Inflammatory macrophage (primary cell): ENCODE data around the gene VWCE.

ENCODE experiments used
- DNase-seq, 2 donors: peaks; one replicate each; pipeline ENCODE4 v3.0.0-alpha.2; 2020 to 2022

VWCE gene

GRCh38 chr11:61327669-61328071 is 32.6 kb upstream of the VWCE start:
- no peak for DNase-seq

DNA sequence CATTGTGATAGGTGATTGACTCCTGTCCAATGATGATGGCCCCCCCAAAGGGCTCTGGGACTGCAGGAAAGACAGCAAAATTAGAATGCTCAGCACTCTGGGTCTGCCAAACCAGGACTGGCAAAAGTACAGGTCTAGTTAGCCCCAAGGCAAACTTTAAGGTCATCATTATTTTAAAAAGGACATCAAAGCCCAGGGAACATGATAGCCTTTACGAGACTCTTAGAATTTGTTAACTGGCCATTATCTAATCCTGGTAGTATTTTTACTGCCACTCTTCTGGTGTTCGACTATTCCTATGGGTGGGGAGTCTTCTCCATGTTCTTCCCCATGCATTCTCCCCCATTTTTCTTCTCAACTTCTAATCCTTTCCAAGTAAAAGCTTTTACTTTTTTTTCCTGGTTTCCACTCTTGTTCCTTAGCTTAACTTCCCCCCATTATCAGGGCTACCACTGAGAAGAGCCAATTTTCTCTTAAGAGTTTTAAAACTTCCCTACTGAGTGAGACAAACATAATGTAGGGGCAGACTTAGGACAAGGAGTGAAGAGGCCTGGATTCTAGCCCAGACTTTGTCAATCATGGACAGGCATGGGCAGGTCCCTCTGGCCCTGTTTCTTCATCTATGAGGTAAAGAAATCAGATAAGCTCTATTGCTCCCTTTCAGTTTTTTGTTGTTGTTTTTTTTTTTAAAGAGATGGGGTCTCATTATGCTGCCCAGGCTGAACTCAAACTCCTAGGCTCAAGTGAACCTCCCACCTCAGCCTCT is 30.7 kb upstream of the VWCE start:
- no peak for DNase-seq

DNA sequence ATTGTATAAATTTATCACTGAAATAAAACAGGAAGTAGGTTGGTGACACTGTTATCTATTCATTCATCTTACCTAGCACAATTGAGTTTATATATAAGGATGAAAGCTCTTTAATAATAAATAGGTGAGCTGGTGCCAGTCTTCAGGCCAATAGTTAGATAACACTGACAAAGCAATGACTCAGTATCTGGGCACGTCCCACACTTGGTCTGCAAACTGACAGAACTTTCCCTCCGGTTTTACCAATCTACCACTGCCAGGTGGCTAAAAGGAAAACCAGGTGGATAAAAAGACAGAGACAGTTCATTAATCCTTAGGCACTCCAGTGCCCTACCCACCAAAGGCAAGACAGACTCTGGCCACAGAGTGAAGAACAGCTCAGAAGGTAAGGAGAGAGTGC is 20.1 kb upstream of the VWCE start:
- DNase-seq: no peak

GRCh38 chr11:61310749-61311148 is 15.6 kb upstream of the VWCE start:
- DNase-seq: no peak

- no peak for DNase-seq
Observed at GRCh38 chr11:61309739-61310138, 14.6 kb upstream of the VWCE start.

GRCh38 chr11:61309141-61309540 is 14.0 kb upstream of the VWCE start:
- DNase-seq: no peak

- no peak for DNase-seq
Observed at GRCh38 chr11:61307354-61307753, 12.2 kb upstream of the VWCE start.

DNA sequence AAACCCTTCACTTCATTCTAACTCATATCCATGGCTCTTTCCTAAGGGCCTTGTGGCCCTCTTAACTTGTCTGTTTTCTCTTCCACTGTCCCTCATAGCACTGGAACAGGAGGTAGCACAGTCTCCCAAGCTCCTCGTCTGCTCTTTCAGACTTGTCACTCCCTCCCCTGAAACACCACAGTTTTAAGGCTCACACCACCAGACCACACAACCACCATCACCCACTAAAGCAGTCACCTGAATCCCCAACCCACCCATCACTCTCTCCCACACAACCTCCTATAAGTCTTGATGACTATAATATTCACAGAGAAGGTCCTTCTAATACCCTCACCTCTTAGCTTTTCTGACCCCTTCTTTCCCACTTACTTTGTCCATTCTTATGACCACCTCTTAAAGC is 11.1 kb upstream of the VWCE start:
- no peak for DNase-seq

- DNase-seq: no peak
Observed at GRCh38 chr11:61305417-61305816, 10.3 kb upstream of the VWCE start.

- no peak for DNase-seq
Observed at GRCh38 chr11:61303725-61304124, 8.6 kb upstream of the VWCE start.

GRCh38 chr11:61302550-61302949 is 7.4 kb upstream of the VWCE start:
- DNase-seq: no peak

- no peak for DNase-seq
Observed at GRCh38 chr11:61298663-61299244, 3.6 kb upstream of the VWCE start.

DNA sequence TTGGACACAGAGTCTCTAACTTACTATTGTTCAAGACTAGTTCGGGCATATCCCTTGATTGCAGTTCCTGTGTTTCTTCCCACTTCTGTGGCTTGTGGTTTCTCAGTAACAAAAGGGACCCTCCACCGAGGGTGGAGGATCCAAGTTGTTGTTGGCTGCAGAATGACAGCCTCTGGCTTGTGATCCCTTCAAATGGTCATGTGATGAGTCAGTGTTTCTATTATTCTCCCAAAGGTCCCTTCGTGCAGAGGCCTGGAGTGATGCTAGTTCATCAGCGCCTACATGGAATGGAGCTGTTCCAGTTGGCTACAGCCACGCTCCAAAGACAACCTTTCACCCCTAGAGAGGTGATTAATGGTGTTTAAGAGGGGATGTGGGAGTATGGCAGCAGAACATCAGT is 2.6 kb upstream of the VWCE start:
- DNase-seq: peak; percentile 81 to 91

DNA sequence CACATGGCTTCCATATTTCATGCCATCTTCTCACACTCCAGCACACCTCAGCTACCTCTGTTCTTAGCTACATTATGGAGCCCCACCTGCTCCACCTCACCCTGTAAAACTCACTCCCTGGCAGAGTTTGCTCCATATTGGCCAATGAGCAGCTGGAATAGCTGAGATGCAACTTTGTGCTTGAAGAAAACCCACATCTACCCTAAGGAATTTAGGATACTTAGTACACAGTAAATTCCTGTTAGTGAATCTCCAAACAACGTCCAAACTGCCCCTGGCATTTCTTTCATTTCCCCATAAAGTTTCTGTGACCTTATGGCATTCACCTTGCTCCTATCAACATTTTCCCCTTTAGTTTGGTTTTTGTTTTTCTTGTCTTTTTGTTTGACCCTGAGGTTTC is 2.2 kb upstream of the VWCE start:
- no peak for DNase-seq

GRCh38 chr11:61295596-61295926 is 445 bp upstream of the VWCE start:
- DNase-seq: no peak

- DNase-seq: peak in 1 of 2 donors; percentile 22
Observed at GRCh38 chr11:61293867-61294716, 1.0 kb downstream of the VWCE start.

DNA sequence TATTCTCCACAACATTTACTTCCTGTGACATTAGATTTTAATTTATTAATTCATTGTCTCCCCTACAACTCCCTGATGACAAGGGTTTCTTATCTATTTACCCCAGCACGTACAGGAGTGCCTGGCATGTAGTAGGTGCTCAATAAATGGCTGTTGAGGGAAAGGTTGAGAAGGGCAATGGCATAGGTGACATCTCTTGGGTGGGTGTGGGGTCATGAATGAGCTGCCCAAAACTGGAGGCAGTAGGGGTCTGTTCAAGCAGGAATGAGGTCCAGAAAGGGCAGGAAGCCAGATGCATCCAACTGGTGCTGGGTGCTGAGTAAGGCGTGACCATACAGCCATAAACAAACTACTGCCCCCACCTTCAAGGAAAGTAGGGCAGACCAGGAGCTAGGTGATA is 2.8 kb downstream of the VWCE start:
- no peak for DNase-seq

GRCh38 chr11:61290905-61291690 is 4.0 kb downstream of the VWCE start:
- DNase-seq: no peak

DNA sequence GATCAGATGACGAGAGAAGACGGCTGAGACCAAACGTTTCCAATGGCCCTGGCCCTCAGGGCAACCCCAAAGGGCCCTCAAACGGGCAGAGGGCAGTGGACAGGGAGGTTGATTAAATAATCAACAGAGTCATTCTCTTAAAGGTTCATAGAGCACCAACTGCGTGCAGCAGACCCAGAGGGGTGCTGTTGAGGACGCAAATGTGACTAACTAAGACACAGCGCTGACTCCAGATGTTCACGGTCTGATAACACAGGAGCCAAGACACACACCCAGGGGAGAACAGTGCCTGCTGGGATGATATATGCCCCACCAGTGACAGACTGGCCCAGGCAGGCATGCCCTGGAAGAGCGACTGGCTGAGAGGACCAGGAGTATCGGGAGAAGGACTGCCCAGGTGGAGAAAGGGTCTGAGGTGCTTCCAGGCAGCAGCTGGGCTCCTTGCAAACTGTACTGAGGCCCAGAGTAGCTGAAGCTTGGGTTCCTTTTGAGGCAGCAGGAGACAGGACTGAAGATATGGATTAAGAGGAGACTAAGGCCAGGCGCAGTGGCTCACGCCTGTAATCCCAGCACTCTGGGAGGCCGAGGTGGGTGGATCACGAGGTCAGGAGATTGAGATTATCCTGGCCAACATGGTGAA is 7.7 kb downstream of the VWCE start:
- no peak for DNase-seq

GRCh38 chr11:61283613-61284012 is 11.5 kb downstream of the VWCE start:
- no peak for DNase-seq

DNA sequence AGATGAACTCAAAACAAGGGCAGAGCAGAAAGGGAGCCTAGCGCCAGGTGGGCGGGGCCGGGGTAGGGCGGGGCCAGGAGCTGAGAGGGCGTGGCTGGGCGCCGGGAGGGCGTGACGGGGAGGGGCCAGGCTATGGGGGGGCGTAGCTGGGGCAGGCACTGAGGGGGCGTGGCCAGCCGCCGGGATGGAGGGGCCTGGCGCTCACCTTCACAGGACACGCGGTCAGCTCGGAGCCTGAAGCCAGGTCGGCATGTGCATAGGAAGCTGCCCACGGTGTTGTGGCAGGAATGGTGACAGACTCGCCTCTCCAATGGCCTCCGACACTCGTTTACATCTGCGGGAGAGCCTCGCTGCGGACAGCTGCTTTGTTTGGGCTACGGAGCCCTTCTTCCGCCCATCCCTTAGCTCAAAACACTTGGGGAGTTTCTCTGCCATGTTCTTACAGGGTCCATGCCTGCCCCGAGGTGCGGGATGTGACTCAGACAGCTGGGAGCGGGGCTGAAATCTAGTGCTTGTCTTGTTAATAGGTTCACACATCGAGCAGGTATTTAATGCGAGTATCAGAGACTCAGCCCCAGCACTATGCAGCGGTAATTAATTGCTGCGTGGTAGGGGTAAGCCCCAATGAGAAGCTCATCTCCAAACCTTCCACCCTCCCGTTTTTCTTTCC is 13.4 kb downstream of the VWCE start:
- DNase-seq: no peak
